WERI-Rb-1 (cell line): Measurements from ENCODE around the gene DACH1.

ENCODE experiments used
- DNase-seq: peaks from one replicate; pipeline ENCODE4 v3.0.0-alpha.2; 2020
- H3K27ac ChIP-seq: fragments of 250-450 bp; sonication (Bioruptor Pico); 2 replicates; pipeline ENCODE4 v1.5.1; 2020; ENCODE audit warnings: mild to moderate bottlenecking, moderate library complexity
- H3K27me3 ChIP-seq: fragments of 250-450 bp; sonication (Bioruptor Pico); 2 replicates; pipeline ENCODE4 v1.5.1; 2021; ENCODE audit warnings: mild to moderate bottlenecking, low read depth, moderate library complexity; ENCODE audit not compliant: insufficient read depth, severe bottlenecking
- H3K36me3 ChIP-seq: fragments of 250-450 bp; sonication (Bioruptor Pico); 2 replicates; pipeline ENCODE4 v1.5.1; 2020; ENCODE audit warnings: mild to moderate bottlenecking, moderate library complexity
- H3K4me3 ChIP-seq: 2 replicates; pipeline ENCODE4 v1.5.1; 2011; ENCODE audit warnings: low read depth, mild to moderate bottlenecking, control low read depth, low read length
- H3K9me3 ChIP-seq: fragments of 250-450 bp; sonication (Bioruptor Pico); 2 replicates; pipeline ENCODE4 v1.5.1; 2021; ENCODE audit warnings: mild to moderate bottlenecking, moderate library complexity; ENCODE audit not compliant: severe bottlenecking
- CTCF ChIP-seq: IDR thresholded peaks from 2 replicates; pipeline ENCODE4 v1.5.1; 2011; ENCODE audit warnings: low read depth, mild to moderate bottlenecking, control low read depth, inconsistent platforms, low read length

Gene DACH1

GRCh38 chr13:71663431-71663830, 203.6 kb downstream of the DACH1 start:
- H3K4me3 ChIP-seq, result no peak overlapping the region
- H3K9me3 ChIP-seq, result no peaks in the 10 kb centered on the region
- H3K36me3 ChIP-seq, result no peaks in the 10 kb centered on the region
- no peak for TF ChIP-seq CTCF
- no peaks in the 10 kb centered on the region for H3K27me3 ChIP-seq
- DNase-seq, result no peak
- H3K27ac ChIP-seq, result no peak overlapping the region

GRCh38 chr13:71661921-71662320, 205.1 kb downstream of the DACH1 start:
- Histone ChIP-seq H3K27ac (no peak overlapping the region), H3K27me3 (no peaks in the 10 kb centered on the region), H3K4me3 (no peak overlapping the region), H3K36me3 (no peaks in the 10 kb centered on the region), H3K9me3 (no peaks in the 10 kb centered on the region)
- TF ChIP-seq CTCF, result no peak
- DNase-seq, result no peak

- Histone ChIP-seq H3K27me3 (no peaks in the 10 kb centered on the region), H3K9me3 (no peaks in the 10 kb centered on the region), H3K27ac (no peak overlapping the region), H3K4me3 (no peak overlapping the region), H3K36me3 (no peaks in the 10 kb centered on the region)
- no peak for TF ChIP-seq CTCF
- DNase-seq, result no peak
These were observed 207.6 kb downstream of the DACH1 start for GRCh38 chr13:71659404-71659803.

- Histone ChIP-seq H3K9me3 (no peaks in the 10 kb centered on the region), H3K27me3 (no peaks in the 10 kb centered on the region), H3K36me3 (no peaks in the 10 kb centered on the region), H3K27ac (no peak overlapping the region), H3K4me3 (no peak overlapping the region)
- TF ChIP-seq CTCF, result no peak
- no peak for DNase-seq
These were observed 221.5 kb downstream of the DACH1 start for GRCh38 chr13:71645467-71645866.

GRCh38 chr13:71644579-71644978, 222.4 kb downstream of the DACH1 start:
- Histone ChIP-seq H3K9me3 (no peaks in the 10 kb centered on the region), H3K27me3 (no peaks in the 10 kb centered on the region), H3K36me3 (no peaks in the 10 kb centered on the region), H3K27ac (no peak overlapping the region), H3K4me3 (no peak overlapping the region)
- no peak for DNase-seq
- no peak for TF ChIP-seq CTCF

GRCh38 chr13:71643448-71643860, 223.6 kb downstream of the DACH1 start:
- no peak for DNase-seq
- Histone ChIP-seq H3K9me3 (no peaks in the 10 kb centered on the region), H3K27me3 (no peaks in the 10 kb centered on the region)

More at GRCh38 chr13:71643448-71643860, 223.6 kb downstream of the DACH1 start:
- no peak overlapping the region for H3K27ac ChIP-seq
- H3K4me3 ChIP-seq, result no peak overlapping the region
- TF ChIP-seq CTCF, result no peak
- no peaks in the 10 kb centered on the region for H3K36me3 ChIP-seq
